Activated CD4-positive, alpha-beta T cell treated with anti-CD3 and anti-CD28 coated beads, Interleukin-2, amount 50 U/mL, for 48 hours (primary cell): ENCODE data around the gene ENPP6.
A peak's percentile ranks its signal among the peaks of the same experiment; 100 is the strongest.

Experiments
- DNase-seq, 2 experiments: peaks; one replicate each; pipeline ENCODE4 v3.0.0-alpha.2; 2020

ENPP6 gene

DNA sequence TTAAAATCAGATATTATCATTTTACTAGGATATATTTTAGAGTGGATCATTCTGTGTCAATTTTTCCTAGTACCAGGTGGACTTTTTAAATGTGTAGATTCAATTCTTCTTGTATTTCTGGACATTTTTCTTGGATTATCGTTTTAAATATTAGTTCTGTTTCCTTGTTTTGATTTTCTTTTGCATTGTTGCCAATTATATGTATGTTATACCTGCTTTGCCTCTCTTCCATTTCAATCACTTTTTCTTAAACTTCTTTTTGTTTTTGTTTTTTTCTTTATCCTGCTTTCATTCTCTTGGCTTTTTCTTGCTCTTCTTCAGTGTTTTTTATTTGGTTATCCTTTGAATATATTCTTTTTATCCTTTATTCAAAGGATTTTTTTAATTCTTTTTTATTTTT lies 171.5 kb downstream of the ENPP6 start:
- no peak for DNase-seq

- no peak for DNase-seq
These were observed 176.5 kb downstream of the ENPP6 start for GRCh38 chr4:184041156-184041555.

- peak; percentile 5 to 19 for DNase-seq
These were observed 177.7 kb downstream of the ENPP6 start for GRCh38 chr4:184039963-184040383.
